Upper lobe of left lung (tissue), 4 donors: ENCODE measurements around the gene ITGAL.

Source experiments
- POLR2A ChIP-seq, 4 donors: fragments of 450-650 bp; IDR thresholded peaks; one replicate each; pipeline ENCODE4 v1.5.1; 2016 to 2017; ENCODE audit warnings: antibody characterized with exemption in 4 of 4, mild to moderate bottlenecking in 2 of 4
- TF ChIP-seq, protein P1 (sequence below), 6 experiments: fragments of 450-650 bp in 4 of 6; fragments of 200-600 bp in 2 of 6; sonication (generic) in 2 of 6; IDR thresholded peaks; one replicate each; pipeline ENCODE4 v1.5.1; 2016 to 2019; ENCODE audit warnings: antibody characterized with exemption in 6 of 6

DNA sequence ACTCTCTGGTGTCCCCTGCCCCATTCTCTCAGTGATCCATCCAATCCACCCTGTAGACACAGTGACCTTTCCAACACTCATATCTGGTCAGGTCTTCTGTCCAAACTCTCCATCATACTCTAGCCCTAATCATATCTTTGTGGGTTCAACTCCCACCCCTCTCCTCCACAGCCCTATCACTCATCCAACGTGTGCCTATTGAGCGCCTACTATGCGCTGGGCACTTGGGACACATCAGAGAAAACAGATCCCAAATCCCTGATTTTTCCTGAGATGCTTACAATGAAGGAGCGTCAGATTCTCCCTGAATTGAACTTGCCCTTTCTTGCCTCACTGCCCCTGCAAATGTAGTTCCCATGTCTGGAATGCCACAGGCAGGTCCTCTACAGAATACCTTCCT is 44.5 kb upstream of the ITGAL start:
- TF ChIP-seq, protein P1, sequence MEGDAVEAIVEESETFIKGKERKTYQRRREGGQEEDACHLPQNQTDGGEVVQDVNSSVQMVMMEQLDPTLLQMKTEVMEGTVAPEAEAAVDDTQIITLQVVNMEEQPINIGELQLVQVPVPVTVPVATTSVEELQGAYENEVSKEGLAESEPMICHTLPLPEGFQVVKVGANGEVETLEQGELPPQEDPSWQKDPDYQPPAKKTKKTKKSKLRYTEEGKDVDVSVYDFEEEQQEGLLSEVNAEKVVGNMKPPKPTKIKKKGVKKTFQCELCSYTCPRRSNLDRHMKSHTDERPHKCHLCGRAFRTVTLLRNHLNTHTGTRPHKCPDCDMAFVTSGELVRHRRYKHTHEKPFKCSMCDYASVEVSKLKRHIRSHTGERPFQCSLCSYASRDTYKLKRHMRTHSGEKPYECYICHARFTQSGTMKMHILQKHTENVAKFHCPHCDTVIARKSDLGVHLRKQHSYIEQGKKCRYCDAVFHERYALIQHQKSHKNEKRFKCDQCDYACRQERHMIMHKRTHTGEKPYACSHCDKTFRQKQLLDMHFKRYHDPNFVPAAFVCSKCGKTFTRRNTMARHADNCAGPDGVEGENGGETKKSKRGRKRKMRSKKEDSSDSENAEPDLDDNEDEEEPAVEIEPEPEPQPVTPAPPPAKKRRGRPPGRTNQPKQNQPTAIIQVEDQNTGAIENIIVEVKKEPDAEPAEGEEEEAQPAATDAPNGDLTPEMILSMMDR (IDR thresholded peaks at IDR 0.05), result no peak
- TF ChIP-seq POLR2A (IDR thresholded peaks at IDR 0.05), result no peak
